Stimulated activated naive B cell treated with anti-CD40 and anti-IgM and Interleukin-4, amounts not matched to agents 10 μg/mL and 1 μg/mL and 100 μg/mL, for 72 hours (primary cell): ENCODE measurements around the gene PNRC1.

ENCODE experiments used
- ATAC-seq, 2 donors: fragments of 150-1000 bp; cut with Tn5 transposase; replicated peaks; 2 replicates each; pipeline ENCODE4 v1.10.0; 2021; ENCODE audit warnings: moderate library complexity in 1 of 2
- DNase-seq: peaks from one replicate; pipeline ENCODE4 v3.0.0; 2021
- H3K27ac Mint-ChIP-seq: one replicate; pipeline ENCODE4 v1.8.0; 2022; ENCODE audit warnings: mild to moderate bottlenecking, mixed read lengths
- H3K27me3 Mint-ChIP-seq, 2 donors: one replicate each; pipeline ENCODE4 v1.8.0; 2022; ENCODE audit warnings: mixed read lengths in 2 of 2
- H3K36me3 Mint-ChIP-seq, 2 donors: one replicate each; pipeline ENCODE4 v1.8.0; 2022; ENCODE audit warnings: mixed read lengths in 2 of 2, mild to moderate bottlenecking in 1 of 2
- H3K4me1 Mint-ChIP-seq, 2 donors: one replicate each; pipeline ENCODE4 v1.8.0; 2022; ENCODE audit warnings: mixed read lengths in 2 of 2, mild to moderate bottlenecking in 1 of 2
- H3K4me3 Mint-ChIP-seq, 2 donors: one replicate each; pipeline ENCODE4 v1.8.0; 2022; ENCODE audit warnings: mild to moderate bottlenecking in 2 of 2, mixed read lengths in 2 of 2, moderate library complexity in 1 of 2
- H3K9me3 Mint-ChIP-seq, 2 donors: one replicate each; pipeline ENCODE4 v1.8.0; 2022; ENCODE audit warnings: mixed read lengths in 2 of 2, mild to moderate bottlenecking in 1 of 2

Gene PNRC1

DNA sequence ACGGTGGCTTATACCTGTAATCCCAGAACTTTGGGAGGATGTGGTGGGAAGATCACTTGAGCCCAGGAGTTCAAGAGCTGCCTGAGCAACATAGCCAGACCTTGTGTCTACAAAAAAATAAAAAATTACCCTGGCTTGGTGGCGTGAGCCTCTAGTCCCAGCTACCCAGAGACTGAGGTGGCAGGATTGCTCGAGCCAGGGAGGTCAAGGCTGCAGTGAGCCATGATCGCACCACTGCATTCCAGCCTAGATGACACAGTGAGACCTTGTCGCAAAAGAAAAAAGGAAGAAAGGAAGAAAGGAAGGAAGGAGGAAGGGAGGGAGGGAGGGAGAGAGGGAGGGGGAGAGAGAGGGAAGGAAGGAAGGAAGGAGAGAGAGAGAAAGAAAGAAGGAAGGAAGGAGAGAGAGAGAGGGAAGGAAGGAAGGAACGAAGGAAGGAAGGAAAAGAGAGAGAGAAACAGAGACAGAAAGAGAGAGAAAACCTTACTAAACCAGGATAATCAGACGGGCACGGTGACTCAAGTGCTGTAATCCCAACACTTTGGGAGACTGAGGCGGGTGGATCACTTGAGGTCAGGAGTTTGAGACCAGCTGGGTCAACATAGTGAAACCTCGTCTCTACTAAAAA lies 10.9 kb upstream of the PNRC1 start:
- H3K36me3 Mint-ChIP-seq: no peaks in the 10 kb centered on the region

GRCh38 chr6:89071036-89071435 lies 9.5 kb upstream of the PNRC1 start:
- peaks cover 2 to 7% of the 10 kb centered on the region in 2 donors for H3K4me1 Mint-ChIP-seq
- H3K27me3 Mint-ChIP-seq: peaks cover 0 to 5% of the 10 kb centered on the region in 2 donors
- ATAC-seq (no peak), DNase-seq (no peak)
- H3K9me3 Mint-ChIP-seq: no peaks in the 10 kb centered on the region
- no peak overlapping the region for H3K4me3 Mint-ChIP-seq
- H3K36me3 Mint-ChIP-seq: no peaks in the 10 kb centered on the region
- no peak overlapping the region for H3K27ac Mint-ChIP-seq

More for the DNA sequence above, 10.9 kb upstream of the PNRC1 start:
- ATAC-seq: no peak
- no peak overlapping the region for H3K27ac Mint-ChIP-seq
- no peak for DNase-seq
- peaks cover 0 to 5% of the 10 kb centered on the region in 2 donors for H3K27me3 Mint-ChIP-seq
- H3K4me1 Mint-ChIP-seq: peaks cover 2 to 7% of the 10 kb centered on the region in 2 donors
- H3K4me3 Mint-ChIP-seq: no peak overlapping the region
- no peaks in the 10 kb centered on the region for H3K9me3 Mint-ChIP-seq

- peaks cover 2 to 7% of the 10 kb centered on the region in 2 donors for H3K4me1 Mint-ChIP-seq
- no peaks in the 10 kb centered on the region for H3K36me3 Mint-ChIP-seq
- H3K27ac Mint-ChIP-seq: no peak overlapping the region
- DNase-seq (no peak), ATAC-seq (peak in 1 of 2 donors; percentile 42)
- no peak overlapping the region for H3K4me3 Mint-ChIP-seq
- no peaks in the 10 kb centered on the region for H3K9me3 Mint-ChIP-seq
- H3K27me3 Mint-ChIP-seq: no peaks in the 10 kb centered on the region
Measured at GRCh38 chr6:89073014-89073620, 7.4 kb upstream of the PNRC1 start.

GRCh38 chr6:89073840-89074239 lies 6.7 kb upstream of the PNRC1 start:
- Mint-ChIP-seq H3K4me1 (peaks cover 4 to 7% of the 10 kb centered on the region in 2 donors), H3K9me3 (no peaks in the 10 kb centered on the region), H3K27me3 (no peaks in the 10 kb centered on the region), H3K36me3 (no peaks in the 10 kb centered on the region), H3K27ac (no peak overlapping the region), H3K4me3 (no peak overlapping the region)
- DNase-seq (no peak), ATAC-seq (no peak)

DNA sequence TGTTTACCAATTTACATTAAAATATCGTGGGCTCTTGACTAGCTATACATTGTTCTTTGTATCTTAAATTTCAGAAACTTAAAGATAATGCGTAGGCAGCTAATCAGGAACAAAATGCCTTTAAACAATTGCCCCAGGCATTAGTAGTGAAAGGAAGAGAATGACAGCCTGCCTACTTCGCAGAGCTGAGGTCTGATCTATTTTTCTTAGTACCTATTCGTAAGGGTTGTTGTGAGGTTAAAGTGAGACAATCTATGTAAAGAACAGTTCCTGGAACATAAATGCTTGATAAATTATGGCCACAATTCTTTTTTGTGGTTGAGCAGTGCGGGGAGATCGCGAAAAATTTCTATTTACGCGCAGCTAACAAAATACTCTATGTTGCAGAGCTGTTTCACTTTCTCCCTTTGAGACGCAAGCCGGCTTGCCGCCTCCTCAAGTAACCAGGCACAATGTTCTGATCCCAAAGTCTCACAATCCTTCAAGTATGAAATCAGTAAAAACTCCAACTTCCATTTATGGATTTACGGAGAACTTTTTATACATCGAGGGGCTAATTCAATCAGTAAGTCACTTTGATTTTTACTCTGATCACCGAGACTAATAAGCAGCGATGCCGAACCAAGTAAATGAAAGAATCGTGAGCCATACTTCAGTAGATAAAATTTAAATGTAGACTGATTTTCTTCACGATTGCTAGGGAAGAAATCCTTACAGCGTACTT lies 878 bp upstream of the PNRC1 start:
- Mint-ChIP-seq H3K9me3 (no peaks in the 10 kb centered on the region), H3K4me3 (peak overlapping the region; percentile 93 to 94), H3K36me3 (peaks cover 21 to 30% of the 10 kb centered on the region in 2 donors), H3K4me1 (peaks cover 13 to 24% of the 10 kb centered on the region in 2 donors), H3K27ac (peak overlapping the region; percentile 96), H3K27me3 (no peaks in the 10 kb centered on the region)
- DNase-seq (peak; percentile 6), ATAC-seq (peak in 1 of 2 donors; percentile 0)

- H3K27me3 Mint-ChIP-seq: no peaks in the 10 kb centered on the region
- H3K9me3 Mint-ChIP-seq: no peaks in the 10 kb centered on the region
- H3K36me3 Mint-ChIP-seq: peaks cover 30 to 44% of the 10 kb centered on the region in 2 donors
- H3K27ac Mint-ChIP-seq: peak overlapping the region; percentile 96
- ATAC-seq (peak; percentile 20 to 42), DNase-seq (no peak)
- peak overlapping the region; percentile 93 to 97 for H3K4me3 Mint-ChIP-seq
- H3K4me1 Mint-ChIP-seq: peaks cover 16 to 32% of the 10 kb centered on the region in 2 donors
Measured at GRCh38 chr6:89081129-89081422, 525 bp downstream of the PNRC1 start.

GRCh38 chr6:89081423-89082322 lies 1.1 kb downstream of the PNRC1 start:
- H3K4me1 Mint-ChIP-seq: peaks cover 20 to 36% of the 10 kb centered on the region in 2 donors
- H3K36me3 Mint-ChIP-seq: peaks cover 33 to 50% of the 10 kb centered on the region in 2 donors

DNA sequence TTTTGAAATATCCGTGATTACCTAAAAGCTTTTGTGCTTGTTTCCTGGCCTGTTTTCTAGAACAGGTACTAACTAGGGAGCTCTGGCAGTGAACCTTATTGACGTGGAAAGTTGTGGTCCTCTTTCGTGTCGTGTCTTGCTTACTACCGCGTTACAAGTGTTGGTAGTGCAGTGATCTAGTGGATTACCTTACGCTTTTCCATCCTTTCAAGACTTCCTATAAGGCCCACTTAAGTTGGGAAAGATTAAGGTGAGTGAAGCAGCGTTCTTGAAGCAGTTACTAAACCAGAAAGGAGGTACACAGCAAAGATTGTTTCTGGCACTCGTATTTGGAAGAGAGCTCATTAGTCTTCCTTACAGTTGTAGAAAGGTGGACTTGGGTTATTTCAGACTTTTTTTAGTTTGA lies 1.9 kb downstream of the PNRC1 start:
- H3K4me3 Mint-ChIP-seq: peak overlapping the region; percentile 93 to 97
- no peaks in the 10 kb centered on the region for H3K27me3 Mint-ChIP-seq
- ATAC-seq (no peak), DNase-seq (no peak)
- H3K27ac Mint-ChIP-seq: peak overlapping the region; percentile 98
- peaks cover 23 to 43% of the 10 kb centered on the region in 2 donors for H3K4me1 Mint-ChIP-seq
- H3K36me3 Mint-ChIP-seq: peaks cover 36 to 54% of the 10 kb centered on the region in 2 donors
- H3K9me3 Mint-ChIP-seq: no peaks in the 10 kb centered on the region

More at GRCh38 chr6:89081423-89082322, 1.1 kb downstream of the PNRC1 start:
- Mint-ChIP-seq H3K9me3 (no peaks in the 10 kb centered on the region), H3K27me3 (no peaks in the 10 kb centered on the region), H3K4me3 (peak overlapping the region; percentile 93 to 97), H3K27ac (peak overlapping the region; percentile 98)
- ATAC-seq (peak; percentile 66 to 74), DNase-seq (peak; percentile 96)

DNA sequence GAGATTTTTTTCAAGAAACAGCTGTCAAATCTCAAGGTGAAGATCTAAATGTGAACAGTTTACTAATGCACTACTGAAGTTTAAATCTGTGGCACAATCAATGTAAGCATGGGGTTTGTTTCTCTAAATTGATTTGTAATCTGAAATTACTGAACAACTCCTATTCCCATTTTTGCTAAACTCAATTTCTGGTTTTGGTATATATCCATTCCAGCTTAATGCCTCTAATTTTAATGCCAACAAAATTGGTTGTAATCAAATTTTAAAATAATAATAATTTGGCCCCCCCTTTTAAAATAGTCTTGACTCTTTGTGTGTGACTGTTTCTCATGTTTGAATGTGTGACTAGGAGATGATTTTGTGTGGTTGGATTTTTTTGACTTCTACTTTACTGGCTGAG lies 4.0 kb downstream of the PNRC1 start:
- H3K27ac Mint-ChIP-seq: peak overlapping the region; percentile 95
- DNase-seq (no peak), ATAC-seq (no peak)
- no peaks in the 10 kb centered on the region for H3K9me3 Mint-ChIP-seq
- peak overlapping the region in 1 of 2 donors; percentile 47 for H3K4me3 Mint-ChIP-seq
- peaks cover 41 to 61% of the 10 kb centered on the region in 2 donors for H3K36me3 Mint-ChIP-seq
- peaks cover 23 to 51% of the 10 kb centered on the region in 2 donors for H3K4me1 Mint-ChIP-seq
- no peaks in the 10 kb centered on the region for H3K27me3 Mint-ChIP-seq

- Mint-ChIP-seq H3K9me3 (no peaks in the 10 kb centered on the region), H3K27me3 (no peaks in the 10 kb centered on the region), H3K36me3 (peaks cover 41 to 61% of the 10 kb centered on the region in 2 donors), H3K4me1 (peaks cover 23 to 51% of the 10 kb centered on the region in 2 donors), H3K27ac (peak overlapping the region; percentile 95), H3K4me3 (peak overlapping the region in 1 of 2 donors; percentile 47)
- DNase-seq: no peak
- ATAC-seq: no peak
Measured at GRCh38 chr6:89084954-89085353, 4.4 kb downstream of the PNRC1 start.

GRCh38 chr6:89085409-89086205 lies 5.1 kb downstream of the PNRC1 start:
- no peak overlapping the region for H3K4me3 Mint-ChIP-seq

GRCh38 chr6:89087881-89088280 lies 7.3 kb downstream of the PNRC1 start:
- Mint-ChIP-seq H3K27me3 (no peaks in the 10 kb centered on the region), H3K4me3 (no peak overlapping the region), H3K36me3 (peaks cover 33 to 47% of the 10 kb centered on the region in 2 donors), H3K27ac (no peak overlapping the region), H3K9me3 (no peaks in the 10 kb centered on the region), H3K4me1 (peaks cover 21 to 53% of the 10 kb centered on the region in 2 donors)
- DNase-seq (no peak), ATAC-seq (no peak)

More at GRCh38 chr6:89085409-89086205, 5.1 kb downstream of the PNRC1 start:
- no peaks in the 10 kb centered on the region for H3K9me3 Mint-ChIP-seq
- no peaks in the 10 kb centered on the region for H3K27me3 Mint-ChIP-seq
- DNase-seq (no peak), ATAC-seq (no peak)
- peak overlapping the region; percentile 42 for H3K27ac Mint-ChIP-seq
- peaks cover 24 to 54% of the 10 kb centered on the region in 2 donors for H3K4me1 Mint-ChIP-seq
- peaks cover 42 to 61% of the 10 kb centered on the region in 2 donors for H3K36me3 Mint-ChIP-seq

GRCh38 chr6:89098461-89098860 lies 17.9 kb downstream of the PNRC1 start:
- Mint-ChIP-seq H3K9me3 (no peaks in the 10 kb centered on the region), H3K4me3 (no peak overlapping the region), H3K36me3 (peaks cover 3 to 5% of the 10 kb centered on the region in 2 donors), H3K27me3 (no peaks in the 10 kb centered on the region), H3K27ac (no peak overlapping the region), H3K4me1 (peaks cover 0 to 3% of the 10 kb centered on the region in 2 donors)
- ATAC-seq: no peak
- no peak for DNase-seq
